Sigmoid colon (tissue), 7 donors: ENCODE results near the gene FABP1. TPM values are rescaled to one million over a fixed set of nuclear protein-coding genes. Genes with fewer than 3 reads are reported as not detected.

Experiments used
- DNase-seq: peaks from one replicate; pipeline ENCODE4 v3.0.0-alpha.2; 2019
- H3K27ac ChIP-seq, 4 donors: fragments of 200-600 bp; sonication (generic); one replicate each; pipeline ENCODE4 v1.5.1; 2016 to 2019; ENCODE audit warnings: mild to moderate bottlenecking in 1 of 4
- H3K27me3 ChIP-seq, 3 donors: fragments of 200-600 bp; sonication (generic); one replicate each; pipeline ENCODE4 v1.5.1; 2019; ENCODE audit warnings: mild to moderate bottlenecking in 1 of 3
- H3K36me3 ChIP-seq, 4 donors: fragments of 200-600 bp; sonication (generic); one replicate each; pipeline ENCODE4 v1.5.1; 2016 to 2019
- H3K4me1 ChIP-seq, 4 donors: fragments of 200-600 bp; sonication (generic); one replicate each; pipeline ENCODE4 v1.5.1; 2017 to 2019
- H3K4me3 ChIP-seq, 4 donors: fragments of 200-600 bp; sonication (generic); one replicate each; pipeline ENCODE4 v1.5.1; 2017 to 2019; ENCODE audit warnings: mild to moderate bottlenecking in 2 of 4, moderate library complexity in 1 of 4
- H3K9me3 ChIP-seq, 4 donors: fragments of 200-600 bp in 3 of 4; sonication (generic) in 3 of 4; one replicate each; pipeline versions ENCODE4 v1.5.1 to v1.6.1; 2013 to 2019
- EP300 ChIP-seq, 4 donors: sonication (generic); formaldehyde crosslinking; IDR thresholded peaks; one replicate each; pipeline ENCODE4 v1.6.1; 2017; ENCODE audit warnings: antibody characterized with exemption in 4 of 4
- POLR2A ChIP-seq, 2 donors: fragments of 450-650 bp; IDR thresholded peaks; one replicate each; pipeline ENCODE4 v1.6.1; 2016; ENCODE audit warnings: antibody characterized with exemption in 2 of 2, mild to moderate bottlenecking in 2 of 2, moderate library complexity in 2 of 2
- POLR2AphosphoS5 ChIP-seq, 4 donors: sonication (generic); formaldehyde crosslinking; IDR thresholded peaks; one replicate each; pipeline ENCODE4 v1.6.1; 2017; ENCODE audit warnings: antibody characterized with exemption in 4 of 4
- WGBS, 2 donors: extraction: QIAGEN DNeasy Blood & Tissue Kit; methylation state at CpG; one replicate each; pipeline ENCODE4 v1.1.7; 2013; 5-methylcytosine and 5-hydroxymethylcytosine counted together
- intact Hi-C: fragments of 100-400 bp; cut with DNase I; formaldehyde crosslinking; loops from one replicate; pipeline ENCODE4 v1.15.1; 2023
- polyA plus RNA-seq, 3 donors: library from polyadenylated mRNA; stranded (reverse); fragments of 200-250 nt; gene quantifications; one replicate each; pipeline ENCODE4 v1.2.3, GENCODE V29; 2013
- total RNA-seq, 4 donors: library from RNA; depleted of rRNA; stranded (reverse); fragments of >200 nt; gene quantifications; one replicate each; pipeline ENCODE4 v1.1.0, GENCODE V29; 2016
- TF ChIP-seq, protein P1 (sequence below), 4 experiments: fragments of 450-650 bp in 3 of 4; fragments of 200-600 bp in 1 of 4; IDR thresholded peaks; one replicate each; pipeline ENCODE4 v1.5.1; 2016 to 2019; ENCODE audit warnings: antibody characterized with exemption in 4 of 4, mild to moderate bottlenecking in 3 of 4, moderate library complexity in 2 of 4
- donor health status: healthy with polysubstance abuse.
- donor health status: Bipolar disorder and iron deficiency.
- donor health status: healthy.

Gene FABP1
- total and polyA plus RNA-seq, 7 donors = 5.4 to 26,931 (median 7,940) TPM; not detected in 3

DNA sequence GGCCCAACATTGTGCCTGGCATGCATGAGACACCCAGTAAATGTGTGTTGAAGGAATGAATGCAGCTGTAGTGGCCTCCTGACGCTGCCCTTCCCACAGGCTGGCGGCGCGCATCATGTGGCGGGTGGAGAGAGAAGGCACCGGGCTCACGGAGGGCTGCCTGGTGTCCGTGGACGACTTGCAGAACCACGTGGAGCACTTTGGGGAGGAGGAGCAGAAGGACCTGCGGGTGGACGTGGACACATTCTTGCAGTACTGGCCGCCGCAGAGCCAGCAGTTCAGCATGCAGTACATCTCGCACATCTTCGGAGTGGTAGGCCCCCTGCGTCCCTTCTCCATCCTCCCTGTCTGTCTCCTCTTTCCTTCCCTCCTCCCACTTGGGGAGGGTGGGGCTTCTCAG lies 40.1 kb downstream of the FABP1 start:
- Histone ChIP-seq H3K36me3 (peaks cover 0 to 60% (median 0%) of the 10 kb centered on the region in 4 donors), H3K4me1 (no peaks in the 10 kb centered on the region), H3K27me3 (no peaks in the 10 kb centered on the region), H3K9me3 (no peaks in the 10 kb centered on the region), H3K27ac (no peak overlapping the region), H3K4me3 (no peak overlapping the region)
- 94 to 95% methylated on average over 17 of the region's 17 CpGs for WGBS, 2 donors
- DNase-seq = no peak
- no peak for TF ChIP-seq POLR2AphosphoS5 (IDR thresholded peaks at IDR 0.05)
- TF ChIP-seq, protein P1, sequence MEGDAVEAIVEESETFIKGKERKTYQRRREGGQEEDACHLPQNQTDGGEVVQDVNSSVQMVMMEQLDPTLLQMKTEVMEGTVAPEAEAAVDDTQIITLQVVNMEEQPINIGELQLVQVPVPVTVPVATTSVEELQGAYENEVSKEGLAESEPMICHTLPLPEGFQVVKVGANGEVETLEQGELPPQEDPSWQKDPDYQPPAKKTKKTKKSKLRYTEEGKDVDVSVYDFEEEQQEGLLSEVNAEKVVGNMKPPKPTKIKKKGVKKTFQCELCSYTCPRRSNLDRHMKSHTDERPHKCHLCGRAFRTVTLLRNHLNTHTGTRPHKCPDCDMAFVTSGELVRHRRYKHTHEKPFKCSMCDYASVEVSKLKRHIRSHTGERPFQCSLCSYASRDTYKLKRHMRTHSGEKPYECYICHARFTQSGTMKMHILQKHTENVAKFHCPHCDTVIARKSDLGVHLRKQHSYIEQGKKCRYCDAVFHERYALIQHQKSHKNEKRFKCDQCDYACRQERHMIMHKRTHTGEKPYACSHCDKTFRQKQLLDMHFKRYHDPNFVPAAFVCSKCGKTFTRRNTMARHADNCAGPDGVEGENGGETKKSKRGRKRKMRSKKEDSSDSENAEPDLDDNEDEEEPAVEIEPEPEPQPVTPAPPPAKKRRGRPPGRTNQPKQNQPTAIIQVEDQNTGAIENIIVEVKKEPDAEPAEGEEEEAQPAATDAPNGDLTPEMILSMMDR (IDR thresholded peaks at IDR 0.05) = no peak
- TF ChIP-seq POLR2A (IDR thresholded peaks at IDR 0.05) = no peak
- TF ChIP-seq EP300 (IDR thresholded peaks at IDR 0.05) = no peak
- intact Hi-C loops = no loop called here

DNA sequence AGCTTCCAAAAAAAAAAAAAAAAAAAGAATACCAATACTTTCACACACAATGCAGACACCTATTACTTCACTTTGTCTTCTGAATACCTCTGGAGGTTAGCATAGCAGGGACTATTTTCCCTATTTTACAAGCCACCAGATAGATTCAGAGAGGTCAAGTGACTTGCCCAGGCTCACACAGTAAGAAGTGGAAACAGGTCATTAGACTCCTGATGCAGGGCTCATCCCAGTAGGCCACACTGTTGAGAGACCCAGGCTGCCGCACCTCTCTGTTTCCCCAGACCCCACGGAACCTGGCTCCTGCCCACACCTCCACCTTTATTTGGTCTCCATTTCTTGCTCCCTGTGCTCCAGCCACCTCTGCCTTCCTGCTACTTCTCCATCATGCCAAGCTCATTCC lies 40.8 kb downstream of the FABP1 start:
- peak; percentile 38 for DNase-seq
- Histone ChIP-seq H3K9me3 (no peaks in the 10 kb centered on the region), H3K27ac (no peak overlapping the region), H3K4me3 (no peak overlapping the region), H3K27me3 (no peaks in the 10 kb centered on the region), H3K4me1 (no peaks in the 10 kb centered on the region), H3K36me3 (peaks cover 0 to 54% (median 0%) of the 10 kb centered on the region in 4 donors)
- WGBS, 2 donors = 90 to 97% methylated on average over 2 of the region's 2 CpGs
- intact Hi-C loops = no loop called here
- TF ChIP-seq POLR2AphosphoS5 (IDR thresholded peaks at IDR 0.05) = no peak
- no peak for TF ChIP-seq EP300 (IDR thresholded peaks at IDR 0.05)
- TF ChIP-seq, protein P1 (IDR thresholded peaks at IDR 0.05) = no peak
- TF ChIP-seq POLR2A (IDR thresholded peaks at IDR 0.05) = no peak

DNA sequence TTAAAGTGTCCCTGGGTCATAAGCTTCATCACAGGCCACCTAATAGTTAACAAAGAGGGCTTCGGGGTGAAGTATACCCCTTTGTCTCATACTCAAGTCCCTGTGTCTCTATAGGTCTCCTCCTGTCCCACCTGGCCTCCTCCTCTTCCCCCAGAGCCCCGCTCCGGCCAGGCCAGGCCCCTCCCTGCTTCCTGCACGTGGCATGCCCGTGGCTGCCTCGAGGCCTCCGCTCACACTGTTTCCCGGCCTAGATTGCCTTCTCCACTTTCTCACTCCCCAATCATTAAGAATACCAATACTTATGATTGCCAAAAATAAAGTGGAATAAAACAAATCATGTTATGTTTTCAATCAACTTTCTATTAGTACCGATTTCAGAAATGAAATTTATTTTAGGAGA lies 41.5 kb downstream of the FABP1 start:
- no peak overlapping the region for H3K27ac ChIP-seq
- no peak overlapping the region for H3K4me3 ChIP-seq
- DNase-seq = peak; percentile 17
- no peaks in the 10 kb centered on the region for H3K4me1 ChIP-seq
- intact Hi-C loops = no loop called here
- peaks cover 0 to 48% (median 0%) of the 10 kb centered on the region in 4 donors for H3K36me3 ChIP-seq
- H3K27me3 ChIP-seq = no peaks in the 10 kb centered on the region
- TF ChIP-seq POLR2AphosphoS5 (IDR thresholded peaks at IDR 0.05) (no peak), POLR2A (IDR thresholded peaks at IDR 0.05) (no peak), EP300 (IDR thresholded peaks at IDR 0.05) (no peak)
- TF ChIP-seq, protein P1 (IDR thresholded peaks at IDR 0.05) = no peak
- H3K9me3 ChIP-seq = no peaks in the 10 kb centered on the region
- 92 to 94% methylated on average over 9 of the region's 9 CpGs for WGBS, 2 donors

DNA sequence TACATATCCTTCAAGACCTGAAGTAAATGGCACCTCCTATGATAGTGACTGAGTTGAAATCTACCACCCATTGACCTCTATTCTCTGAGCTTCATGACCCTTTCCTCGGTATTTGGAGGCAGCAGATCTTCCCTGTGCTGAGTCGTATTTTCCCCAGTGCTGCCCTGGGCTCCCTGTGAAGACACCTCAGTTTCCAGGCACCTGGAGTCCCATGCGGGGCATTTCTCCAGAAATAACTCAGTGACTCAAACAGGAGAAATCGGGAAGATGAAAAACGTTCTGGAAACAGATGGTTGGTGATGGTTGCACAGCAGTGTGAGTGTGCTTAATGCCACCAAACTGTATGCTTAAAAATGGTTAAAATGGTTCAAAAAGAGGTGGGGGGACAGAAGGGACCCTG lies 42.3 kb downstream of the FABP1 start:
- TF ChIP-seq, protein P1 (IDR thresholded peaks at IDR 0.05) = no peak
- TF ChIP-seq POLR2AphosphoS5 (IDR thresholded peaks at IDR 0.05) (no peak), EP300 (IDR thresholded peaks at IDR 0.05) (no peak), POLR2A (IDR thresholded peaks at IDR 0.05) (no peak)
- Histone ChIP-seq H3K36me3 (peaks cover 0 to 40% (median 0%) of the 10 kb centered on the region in 4 donors), H3K9me3 (no peaks in the 10 kb centered on the region), H3K27me3 (no peaks in the 10 kb centered on the region), H3K27ac (no peak overlapping the region), H3K4me3 (no peak overlapping the region), H3K4me1 (no peaks in the 10 kb centered on the region)
- 90 to 93% methylated on average over 5 of the region's 5 CpGs for WGBS, 2 donors
- intact Hi-C loops = no loop called here
- no peak for DNase-seq

DNA sequence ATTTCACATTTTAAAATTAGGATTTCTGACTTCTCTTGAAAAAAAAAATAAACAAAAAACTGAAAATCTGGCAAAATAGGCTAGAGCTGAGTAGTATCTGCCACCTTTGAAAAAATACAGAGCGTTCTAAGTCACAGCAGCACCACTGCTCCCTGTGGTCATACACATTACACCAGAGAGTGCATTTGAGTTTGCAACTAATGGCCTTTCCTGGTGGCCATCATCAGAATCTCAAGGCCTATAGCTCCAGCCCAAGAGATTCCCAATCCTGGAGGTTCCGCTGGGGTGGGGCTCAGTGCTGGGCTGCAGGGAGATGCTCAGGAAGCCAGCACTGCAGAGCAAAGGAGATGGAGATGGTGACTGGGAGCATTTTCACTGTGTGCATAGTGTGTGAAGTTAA lies 42.8 kb downstream of the FABP1 start:
- TF ChIP-seq POLR2AphosphoS5 (IDR thresholded peaks at IDR 0.05) (no peak), EP300 (IDR thresholded peaks at IDR 0.05) (no peak), POLR2A (IDR thresholded peaks at IDR 0.05) (no peak)
- TF ChIP-seq, protein P1 (IDR thresholded peaks at IDR 0.05) = no peak
- H3K4me1 ChIP-seq = no peaks in the 10 kb centered on the region
- intact Hi-C loops = no loop called here
- DNase-seq = no peak
- no peak overlapping the region for H3K4me3 ChIP-seq
- no peaks in the 10 kb centered on the region for H3K9me3 ChIP-seq
- H3K27ac ChIP-seq = no peak overlapping the region
- H3K36me3 ChIP-seq = peaks cover 0 to 37% (median 0%) of the 10 kb centered on the region in 4 donors
- no peaks in the 10 kb centered on the region for H3K27me3 ChIP-seq
- 95% methylated on average over 2 of the region's 2 CpGs for WGBS, 2 donors
